CD4-positive, alpha-beta T cell treated with Interleukin-15 for 4 hours (primary cell): ENCODE results near the gene FASTK.

ENCODE experiments used
- DNase-seq: peaks from one replicate; pipeline ENCODE4 v3.0.0-alpha.2; 2020; ENCODE audit warnings: low spot score

FASTK gene

DNA sequence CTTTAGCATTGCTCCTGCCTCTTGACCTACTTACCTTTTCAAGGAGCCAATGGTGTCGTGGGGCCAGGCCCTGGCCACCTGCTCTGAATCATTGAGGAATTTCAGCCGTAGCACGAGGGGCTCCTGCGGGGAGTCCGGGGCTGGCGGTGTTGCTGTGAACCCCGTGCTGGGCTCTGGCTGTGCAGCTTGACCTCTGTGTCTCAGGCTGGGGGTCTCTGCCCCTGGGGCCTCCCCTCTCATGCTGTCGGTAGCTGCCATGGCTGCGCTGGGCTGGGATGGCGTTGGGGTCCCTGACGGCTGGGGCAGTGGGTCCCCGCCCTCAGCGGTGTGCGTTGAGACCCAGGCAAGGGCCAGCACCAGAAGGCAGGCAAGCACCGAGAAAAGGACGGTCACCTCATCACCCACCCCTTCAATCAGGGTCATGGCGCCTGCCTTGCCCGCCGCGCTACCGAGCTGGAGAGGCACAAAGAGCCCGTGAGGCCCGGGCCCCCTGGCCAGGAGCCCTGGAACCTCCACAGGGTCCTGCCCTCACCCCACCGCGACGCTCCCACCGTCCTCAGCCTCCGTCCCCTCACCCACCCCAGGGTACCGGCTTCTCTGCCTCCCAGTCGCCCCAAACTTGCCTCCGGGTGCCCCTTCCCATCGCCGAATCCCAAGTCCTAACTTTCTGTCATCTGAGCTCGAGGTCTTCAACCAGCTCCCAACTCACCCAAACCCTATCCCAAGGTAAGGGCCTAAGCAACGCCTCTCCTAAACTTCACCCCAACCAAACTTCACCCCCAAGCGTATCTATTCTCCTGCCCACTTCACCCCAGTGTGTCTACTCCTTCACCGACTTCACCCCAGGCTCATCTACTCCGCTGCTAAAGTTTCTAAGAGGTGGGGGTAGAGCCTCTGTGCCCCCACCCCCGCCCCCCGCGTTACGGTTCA, 1.8 kb upstream of the FASTK start:
- DNase-seq = no peak

DNA sequence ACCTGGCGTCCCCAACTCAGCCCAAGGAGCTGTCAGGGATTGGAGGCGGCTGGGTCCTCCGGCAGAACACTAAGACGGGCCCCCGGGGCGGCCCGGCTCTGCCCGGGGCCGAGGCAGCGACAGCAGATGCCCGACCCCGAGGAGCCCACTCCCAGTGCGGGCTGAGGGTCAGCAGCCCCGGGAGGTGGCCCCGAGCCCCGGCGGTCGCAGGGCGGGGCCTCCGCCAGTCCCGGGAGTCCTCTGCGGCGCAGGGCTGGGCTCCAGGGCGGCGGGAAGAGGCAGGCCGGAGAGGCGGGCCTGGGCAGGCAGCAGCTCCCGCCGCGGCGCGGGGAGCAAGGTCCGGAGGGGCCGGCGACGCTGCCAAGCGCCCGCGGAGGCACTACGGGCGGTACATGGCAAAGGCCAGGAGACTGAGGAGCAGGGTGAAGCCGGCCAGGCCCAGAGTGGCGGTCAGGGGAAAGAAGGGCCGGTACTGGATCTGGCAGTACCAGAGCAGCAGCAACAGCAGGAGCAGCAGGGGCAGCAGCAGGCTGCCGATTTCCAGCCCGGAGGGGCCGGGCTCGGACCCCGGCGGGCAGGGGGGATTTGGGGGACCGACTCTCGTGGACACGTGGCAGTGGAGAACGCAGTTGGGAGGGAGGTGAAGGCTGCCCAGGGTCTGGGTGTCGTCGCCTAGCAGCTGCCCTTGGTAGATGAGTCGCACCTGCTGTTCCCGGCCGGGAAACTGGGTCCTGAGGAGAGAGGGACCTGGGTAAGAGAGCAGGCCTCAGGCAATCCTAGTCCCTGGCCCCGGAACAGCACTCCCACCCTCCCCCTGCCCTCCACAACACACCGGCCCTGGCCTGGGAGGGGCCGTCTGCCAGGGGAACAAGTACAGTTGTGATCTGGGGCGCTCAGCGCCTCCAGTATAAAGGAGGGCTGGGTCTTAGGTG, 827 bp upstream of the FASTK start:
- DNase-seq = no peak

DNA sequence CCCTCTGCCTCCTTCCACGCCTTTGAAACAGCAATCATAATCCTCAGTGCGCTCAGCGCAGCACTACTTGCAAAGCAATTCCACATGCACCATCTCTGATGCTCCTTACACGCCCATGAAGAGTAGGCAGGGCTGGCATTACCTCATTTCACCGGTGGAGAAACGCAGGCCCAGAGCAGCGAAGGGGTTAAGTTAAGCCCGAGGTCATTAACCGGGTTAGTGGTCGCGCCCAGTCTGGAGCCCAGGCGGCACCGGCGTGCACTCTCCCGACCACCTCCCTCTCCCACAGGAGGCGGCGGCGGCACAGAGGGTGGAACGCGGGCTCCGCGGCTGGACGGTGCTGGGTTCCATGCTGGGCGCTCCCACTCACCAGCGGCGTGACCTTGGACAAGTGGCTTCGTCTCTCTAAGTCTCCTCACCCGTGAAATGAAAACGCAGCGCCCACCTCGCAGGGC, 515 bp downstream of the FASTK start:
- DNase-seq = no peak

DNA sequence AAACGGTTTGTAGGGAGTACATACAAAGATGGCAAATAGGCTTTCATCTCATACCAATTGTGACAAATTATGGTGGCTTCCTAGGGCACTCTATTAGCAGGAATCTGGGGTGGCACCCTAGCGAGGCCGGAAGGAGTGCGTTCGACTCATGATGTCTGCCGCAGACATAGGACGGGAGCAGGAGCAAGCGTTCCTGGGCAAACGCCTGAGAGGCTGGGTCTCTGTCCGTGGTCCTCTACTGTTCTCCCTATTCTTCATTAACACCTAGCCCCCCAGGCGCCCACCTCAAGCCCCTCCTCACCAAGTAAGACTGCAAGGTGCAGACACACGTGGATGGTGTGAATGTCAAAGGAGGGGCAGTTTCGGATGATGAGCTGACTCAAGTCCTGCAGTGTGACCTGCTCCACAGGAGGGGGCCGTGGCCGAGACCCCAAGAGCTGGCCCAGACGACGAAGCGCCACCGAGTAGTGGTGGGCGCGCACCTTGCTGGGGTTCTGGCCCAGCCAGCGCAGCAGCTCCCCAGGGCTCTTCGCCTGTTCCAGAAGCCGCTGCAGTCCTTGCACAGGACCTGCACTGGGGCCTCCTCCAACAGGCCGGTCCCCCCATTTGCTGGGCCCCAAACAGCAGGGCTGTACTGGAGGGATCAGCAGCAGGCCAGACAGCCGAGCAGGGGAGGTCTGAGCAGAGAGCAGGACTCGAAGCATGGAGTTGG, 1.3 kb downstream of the FASTK start:
- no peak for DNase-seq

DNA sequence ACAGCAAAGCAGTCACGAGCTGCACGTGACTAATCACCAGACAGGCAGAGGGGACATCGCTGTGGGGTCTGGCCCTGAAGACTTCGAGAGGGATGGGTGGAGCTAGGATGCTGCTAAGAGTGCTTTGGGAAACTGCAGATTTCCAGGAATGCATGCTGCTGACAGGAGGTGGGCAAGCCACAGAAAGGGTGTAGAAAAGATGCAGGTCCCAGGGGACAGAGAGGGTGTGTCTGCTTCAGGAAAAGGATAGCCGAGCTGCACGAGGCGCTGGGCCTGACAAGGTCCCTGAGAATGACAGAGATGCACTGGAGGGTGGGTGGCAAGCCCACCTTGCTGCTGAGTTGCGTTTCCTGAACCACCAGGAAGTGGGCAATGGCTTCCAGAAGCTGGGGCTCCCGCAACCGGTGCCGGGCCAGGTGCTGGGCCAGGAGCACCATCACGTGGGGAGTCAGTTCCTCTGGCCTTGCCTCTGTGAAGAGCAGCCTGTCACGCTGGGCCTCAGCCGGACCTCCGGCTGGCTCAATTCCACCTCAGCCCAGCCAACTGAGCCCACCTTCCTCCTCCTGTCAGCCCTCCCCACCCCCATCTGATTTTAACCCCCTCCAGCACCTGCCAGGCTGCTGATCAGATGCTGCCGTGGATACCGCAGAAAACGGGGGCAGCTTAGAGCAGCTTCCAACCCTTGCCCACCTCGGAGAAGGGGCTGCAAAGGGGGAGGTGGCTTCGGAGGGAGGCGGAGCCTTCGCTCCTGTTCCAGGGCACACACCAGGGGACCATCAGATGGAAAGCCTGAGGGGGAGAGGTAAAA, 2.2 kb downstream of the FASTK start:
- DNase-seq = no peak

DNA sequence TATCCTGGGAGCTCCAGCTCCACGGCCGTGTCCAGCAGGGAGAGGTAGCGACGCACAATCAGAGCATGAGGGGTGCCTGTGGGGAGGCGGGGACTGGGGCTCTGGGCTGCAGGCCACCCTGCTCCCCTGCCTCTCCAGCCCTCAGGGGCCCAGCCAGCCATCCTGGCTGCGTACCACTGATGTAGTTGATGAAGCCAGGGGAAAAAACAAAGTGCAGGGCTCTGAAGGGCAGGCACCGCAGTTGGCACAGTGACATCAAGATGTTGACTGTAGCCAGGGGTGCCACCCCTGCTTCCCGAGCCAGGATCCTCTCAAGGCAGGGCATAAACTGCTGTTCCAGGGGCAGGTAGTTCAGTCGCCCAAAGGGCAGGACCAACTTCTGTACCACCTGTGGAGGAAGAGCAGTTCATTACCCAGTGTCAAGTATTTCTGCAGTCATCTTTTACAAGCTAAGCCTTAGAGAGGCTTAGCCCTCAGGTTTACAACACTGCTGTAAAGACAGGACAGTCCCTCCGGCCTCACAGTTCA, 2.8 kb downstream of the FASTK start:
- DNase-seq = no peak

DNA sequence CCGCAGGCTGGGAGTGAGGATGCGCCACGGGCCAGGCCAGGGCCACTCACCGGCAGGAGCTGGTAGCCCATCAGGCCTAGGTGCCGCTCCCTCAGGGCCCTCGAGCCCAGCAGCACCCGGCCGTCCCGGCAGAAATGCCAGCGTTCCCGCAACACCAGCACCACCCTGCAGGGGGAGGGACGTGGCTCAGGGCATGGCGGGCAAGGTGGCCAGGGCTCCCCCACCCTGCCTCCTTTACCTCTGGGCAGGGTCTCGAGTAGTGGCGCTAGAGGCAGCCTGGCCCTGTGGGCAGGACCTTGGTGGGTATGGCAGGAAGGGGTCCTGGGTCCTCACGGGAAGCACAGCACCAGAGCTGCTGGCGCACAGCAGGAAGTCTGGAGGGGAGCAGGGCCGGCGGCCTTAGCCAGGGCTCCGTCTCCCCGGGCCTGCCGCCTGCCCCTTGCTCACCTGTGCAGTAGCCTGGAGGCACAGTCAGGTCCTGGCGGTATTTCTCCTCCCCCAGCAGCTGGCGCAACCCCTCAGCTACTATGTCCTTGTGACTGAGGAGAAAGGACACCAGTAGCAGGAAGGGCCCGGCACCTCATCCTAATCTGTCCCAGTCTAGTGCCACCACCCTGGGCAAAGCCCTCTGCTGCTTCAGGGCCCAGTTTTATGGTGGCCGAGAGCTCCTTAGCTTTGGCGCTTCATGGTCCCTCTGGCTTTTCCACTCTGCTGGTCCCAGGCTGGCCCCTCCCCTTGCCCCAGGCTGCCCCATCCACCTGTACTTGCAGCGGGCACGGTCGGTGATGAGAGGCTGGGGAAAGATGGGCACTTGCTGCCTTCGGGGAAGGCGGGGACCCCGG, 3.5 kb downstream of the FASTK start:
- no peak for DNase-seq

DNA sequence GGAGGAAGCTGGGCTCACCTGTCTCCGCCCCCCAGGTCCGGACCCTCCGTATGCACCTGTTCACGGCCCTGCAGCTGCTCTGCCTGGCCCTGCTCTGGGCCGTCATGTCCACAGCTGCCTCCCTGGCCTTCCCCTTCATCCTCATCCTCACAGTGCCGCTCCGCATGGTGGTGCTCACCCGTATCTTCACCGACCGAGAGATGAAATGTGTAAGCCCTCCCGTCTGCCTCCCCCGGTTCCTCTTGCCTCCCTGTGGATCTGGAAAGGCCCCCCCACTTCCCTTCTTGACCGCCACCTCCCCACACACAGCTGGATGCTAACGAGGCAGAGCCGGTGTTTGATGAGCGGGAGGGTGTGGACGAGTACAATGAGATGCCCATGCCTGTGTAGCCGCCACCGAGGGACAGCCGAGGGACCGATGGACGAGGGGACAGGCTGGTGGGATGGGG, 4.6 kb downstream of the FASTK start:
- DNase-seq = no peak

DNA sequence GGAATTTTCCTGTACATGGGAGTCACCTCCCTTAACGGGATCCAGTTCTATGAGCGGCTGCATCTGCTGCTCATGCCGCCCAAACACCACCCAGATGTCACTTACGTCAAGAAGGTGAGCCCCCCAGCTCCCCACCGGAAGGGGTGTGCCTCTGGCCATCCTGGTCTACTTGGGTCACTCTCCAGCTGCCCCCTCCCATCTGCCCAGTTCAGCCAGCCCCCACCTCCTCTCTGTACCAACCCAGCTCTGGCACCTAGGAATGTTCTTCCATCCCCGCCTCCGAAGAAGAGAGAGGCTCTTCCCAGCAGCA, 5.0 kb downstream of the FASTK start:
- DNase-seq = no peak

DNA sequence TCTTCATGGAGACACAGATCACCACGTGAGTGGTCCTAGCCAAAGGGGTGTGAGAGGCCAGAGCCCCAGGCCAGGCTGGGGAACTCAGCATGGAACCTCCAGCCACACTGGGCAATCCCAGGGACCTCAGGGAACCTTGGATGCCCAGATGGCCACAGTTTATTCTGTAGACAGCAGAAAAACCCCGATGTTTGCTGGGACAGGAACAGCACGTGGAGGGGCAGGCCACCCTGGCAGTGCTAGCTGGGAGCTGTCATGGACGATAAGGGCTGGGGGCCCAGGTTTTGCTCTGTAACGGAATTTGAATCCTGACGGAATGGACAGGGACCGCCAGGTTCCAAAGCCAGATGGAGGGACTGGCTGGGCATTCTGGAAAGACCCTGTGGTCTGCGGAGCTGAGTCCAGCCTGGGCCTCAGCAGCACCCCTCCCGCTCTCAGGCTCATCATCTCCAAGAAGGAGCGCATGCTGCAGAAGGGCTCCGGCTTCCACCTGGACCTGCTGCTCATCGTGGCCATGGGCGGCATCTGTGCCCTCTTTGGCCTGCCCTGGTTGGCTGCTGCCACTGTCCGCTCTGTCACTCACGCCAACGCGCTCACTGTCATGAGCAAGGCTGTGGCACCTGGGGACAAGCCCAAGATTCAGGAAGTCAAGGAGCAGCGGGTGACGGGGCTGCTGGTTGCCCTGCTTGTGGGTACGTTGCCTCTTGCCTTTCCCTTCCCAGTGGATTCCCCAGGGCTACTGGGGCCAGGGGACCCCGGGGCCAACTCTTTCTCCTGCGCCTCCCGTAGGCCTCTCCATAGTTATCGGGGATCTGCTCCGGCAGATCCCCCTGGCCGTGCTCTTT, 5.6 kb downstream of the FASTK start:
- no peak for DNase-seq

DNA sequence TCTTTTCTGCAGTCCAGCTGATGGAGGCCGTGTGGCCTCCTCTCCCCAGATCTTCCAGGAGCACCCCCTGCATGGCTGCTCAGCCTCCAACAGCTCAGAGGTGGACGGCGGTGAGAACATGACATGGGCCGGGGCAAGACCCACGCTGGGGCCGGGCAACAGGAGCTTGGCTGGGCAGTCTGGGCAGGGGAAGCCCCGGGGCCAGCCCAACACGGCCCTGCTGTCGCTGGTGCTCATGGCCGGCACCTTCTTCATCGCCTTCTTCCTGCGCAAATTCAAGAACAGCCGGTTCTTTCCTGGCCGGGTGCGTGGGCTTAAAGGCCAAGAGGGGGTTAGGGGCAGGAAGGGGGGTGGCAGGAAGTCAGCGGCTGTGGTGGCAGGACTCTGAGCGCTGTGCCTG, 6.6 kb downstream of the FASTK start:
- no peak for DNase-seq

DNA sequence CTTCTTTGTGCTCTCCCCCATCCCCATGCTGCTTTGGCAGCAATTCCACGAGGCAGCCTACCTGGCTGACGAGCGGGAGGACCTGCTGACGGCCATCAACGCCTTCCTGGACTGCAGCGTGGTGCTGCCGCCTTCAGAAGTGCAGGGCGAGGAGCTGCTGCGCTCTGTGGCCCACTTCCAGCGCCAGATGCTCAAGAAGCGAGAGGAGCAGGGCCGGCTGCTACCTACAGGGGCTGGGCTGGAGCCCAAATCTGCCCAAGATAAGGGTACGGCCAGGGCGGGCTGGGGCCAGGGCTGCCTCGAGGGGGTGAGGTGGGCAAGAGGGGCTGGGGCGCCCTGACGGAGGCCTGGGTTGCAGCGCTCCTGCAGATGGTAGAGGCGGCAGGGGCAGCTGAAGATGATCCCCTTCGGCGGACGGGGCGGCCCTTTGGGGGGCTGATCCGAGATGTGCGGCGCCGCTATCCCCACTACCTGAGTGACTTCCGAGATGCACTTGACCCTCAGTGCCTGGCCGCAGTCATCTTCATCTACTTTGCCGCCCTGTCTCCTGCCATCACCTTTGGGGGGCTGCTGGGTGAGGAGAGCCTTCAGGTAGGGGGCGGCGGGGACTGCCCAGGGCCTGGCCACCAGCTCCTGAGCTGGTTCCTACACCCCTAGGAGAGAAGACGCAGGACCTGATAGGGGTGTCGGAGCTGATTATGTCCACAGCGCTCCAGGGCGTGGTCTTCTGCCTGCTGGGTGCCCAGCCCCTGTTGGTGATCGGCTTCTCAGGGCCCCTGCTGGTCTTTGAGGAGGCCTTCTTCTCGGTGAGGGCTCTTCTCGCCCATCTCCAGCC, 9.4 kb downstream of the FASTK start:
- DNase-seq = no peak

DNA sequence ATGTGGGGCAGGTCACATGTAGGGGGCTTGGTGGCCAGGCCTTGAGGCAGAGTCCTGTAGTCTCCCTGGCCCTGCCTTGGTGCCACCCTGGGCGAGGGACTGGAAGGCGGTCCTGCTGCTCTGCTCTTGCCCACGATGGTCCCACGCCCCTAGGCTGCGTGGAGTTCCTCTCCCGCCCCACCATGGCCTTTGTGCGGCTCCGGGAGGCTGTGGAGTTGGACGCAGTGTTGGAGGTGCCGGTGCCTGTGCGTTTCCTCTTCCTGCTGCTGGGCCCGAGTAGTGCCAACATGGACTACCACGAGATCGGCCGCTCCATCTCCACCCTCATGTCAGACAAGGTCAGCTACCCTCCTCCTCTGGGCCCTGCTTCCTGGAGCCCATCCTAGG, 10.0 kb downstream of the FASTK start:
- DNase-seq = no peak

DNA sequence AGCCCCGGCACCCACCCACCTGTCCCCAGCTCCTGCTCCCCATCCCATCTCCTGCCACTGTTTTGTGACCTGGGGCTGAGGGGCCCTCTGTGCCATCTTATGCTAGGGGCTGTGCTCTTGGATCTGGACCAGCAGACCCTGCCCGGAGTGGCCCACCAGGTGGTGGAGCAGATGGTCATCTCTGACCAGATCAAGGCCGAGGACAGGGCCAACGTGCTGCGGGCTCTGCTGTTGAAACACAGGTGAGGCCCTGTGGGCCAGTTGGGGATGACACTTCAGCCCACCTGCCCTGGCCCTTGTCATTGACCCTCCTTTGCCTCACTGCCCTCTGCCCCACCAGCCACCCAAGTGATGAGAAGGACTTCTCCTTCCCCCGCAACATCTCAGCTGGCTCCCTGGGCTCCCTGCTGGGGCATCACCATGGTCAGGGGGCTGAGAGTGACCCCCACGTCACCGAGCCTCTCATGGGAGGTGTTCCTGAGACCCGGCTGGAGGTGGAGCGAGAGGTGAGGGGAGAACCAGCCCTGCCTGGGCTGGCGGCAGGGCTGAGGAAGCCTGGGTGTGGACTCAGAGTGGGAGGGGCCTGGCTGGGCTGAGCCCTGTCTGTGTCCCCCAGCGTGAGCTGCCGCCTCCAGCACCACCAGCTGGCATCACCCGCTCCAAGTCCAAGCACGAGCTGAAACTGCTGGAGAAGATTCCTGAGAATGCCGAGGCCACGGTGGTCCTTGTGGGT, 10.6 kb downstream of the FASTK start:
- DNase-seq = no peak

DNA sequence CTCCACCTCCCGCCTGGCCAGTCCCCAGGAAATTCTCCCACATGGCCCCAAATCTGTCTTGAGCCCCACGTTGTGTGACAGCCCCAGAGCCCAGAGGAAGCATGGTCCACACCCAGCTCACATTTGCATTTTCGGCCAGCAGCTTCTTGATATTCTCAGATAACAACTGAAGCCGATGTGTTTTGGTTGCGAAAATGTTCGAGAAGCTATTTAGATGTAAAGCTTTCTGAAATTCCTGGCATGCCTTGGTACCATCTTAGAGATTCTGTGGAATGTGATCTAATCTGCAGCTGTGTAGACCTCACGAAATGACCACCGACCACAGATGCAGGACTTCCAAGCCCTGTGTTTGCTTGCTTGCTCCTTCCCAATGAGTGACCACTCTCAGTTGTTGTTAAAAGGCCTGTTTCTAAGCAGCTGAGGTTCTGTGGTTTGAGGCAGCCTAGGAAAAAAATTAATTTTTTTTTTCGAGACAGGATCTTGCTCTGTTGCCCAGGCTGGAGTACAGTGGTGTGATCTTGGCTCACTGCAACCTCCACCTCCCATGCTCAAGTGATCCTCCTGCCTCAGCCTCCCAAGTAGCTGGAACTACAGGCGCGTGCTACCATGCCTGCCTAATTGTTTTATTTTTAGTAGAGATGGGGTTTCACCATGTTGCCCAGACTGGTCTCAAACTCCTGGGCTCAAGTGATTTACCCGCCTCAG, 12.4 kb downstream of the FASTK start:
- no peak for DNase-seq

DNA sequence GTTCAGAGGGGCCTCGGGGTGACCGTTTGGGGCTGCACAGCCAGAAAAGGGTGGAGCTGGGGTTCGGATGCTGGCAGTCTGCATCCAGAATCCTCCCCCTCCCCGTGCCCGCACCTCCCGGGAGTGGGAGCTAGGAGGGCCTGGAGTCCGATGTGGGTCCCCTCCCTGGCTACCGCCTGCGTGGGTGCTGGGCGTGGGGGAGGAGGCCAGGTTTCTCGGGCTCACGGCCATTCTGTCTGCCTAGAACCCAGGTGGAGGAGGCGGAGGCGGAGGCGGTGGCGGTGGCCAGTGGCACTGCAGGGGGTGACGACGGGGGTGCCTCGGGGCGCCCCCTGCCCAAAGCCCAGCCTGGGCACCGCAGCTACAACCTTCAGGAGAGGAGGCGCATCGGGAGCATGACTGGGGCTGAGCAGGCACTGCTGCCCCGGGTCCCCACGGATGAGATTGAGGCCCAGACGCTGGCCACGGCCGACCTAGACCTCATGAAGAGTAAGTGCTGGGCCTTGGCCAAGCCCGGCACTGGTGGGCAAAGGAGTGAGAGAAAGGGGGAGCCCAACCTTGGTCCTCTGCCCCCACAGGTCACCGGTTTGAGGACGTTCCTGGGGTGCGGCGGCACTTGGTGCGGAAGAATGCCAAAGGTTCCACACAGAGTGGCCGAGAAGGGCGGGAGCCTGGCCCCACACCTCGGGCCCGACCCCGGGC, 14.2 kb downstream of the FASTK start:
- no peak for DNase-seq
